Neural progenitor cell (in vitro differentiated cells): ENCODE data around the gene ITPK1. TPM values are rescaled to one million over a fixed set of nuclear protein-coding genes. Genes with fewer than 3 reads are reported as not detected.

Experiments used
- DNase-seq: peaks from one replicate; pipeline ENCODE4 v3.0.0-alpha.2; 2016; ENCODE audit warnings: low spot score
- H2AFZ ChIP-seq: fragments of 200-600 bp; sonication (generic); replicated peaks from 2 replicates; pipeline ENCODE4 v1.6.1; 2016; ENCODE audit warnings: antibody characterized with exemption
- H3F3A ChIP-seq: fragments of 200-600 bp; sonication (generic); 2 replicates; pipeline ENCODE4 v1.6.1; 2016; ENCODE audit warnings: antibody characterized with exemption, low read depth
- H3K27ac ChIP-seq: fragments of 200-600 bp; sonication (generic); 2 replicates; pipeline ENCODE4 v1.5.1; 2016; ENCODE audit warnings: mild to moderate bottlenecking
- H3K27me3 ChIP-seq: fragments of 200-600 bp; sonication (generic); 2 replicates; pipeline ENCODE4 v1.6.1; 2016; ENCODE audit warnings: mild to moderate bottlenecking, moderate library complexity
- H3K36me3 ChIP-seq: fragments of 200-600 bp; sonication (generic); 2 replicates; pipeline ENCODE4 v1.5.1; 2016
- H3K4me1 ChIP-seq: fragments of 200-600 bp; sonication (generic); 2 replicates; pipeline ENCODE4 v1.6.1; 2016; ENCODE audit warnings: mixed run types
- H3K4me2 ChIP-seq: fragments of 200-600 bp; sonication (generic); 2 replicates; pipeline ENCODE4 v1.6.1; 2016
- H3K4me3 ChIP-seq: fragments of 200-600 bp; sonication (generic); 2 replicates; pipeline ENCODE4 v1.5.1; 2016
- H3K79me2 ChIP-seq: fragments of 200-600 bp; sonication (generic); 2 replicates; pipeline ENCODE4 v1.6.1; 2016; ENCODE audit warnings: low read depth
- H3K9ac ChIP-seq: fragments of 200-600 bp; sonication (generic); 2 replicates; pipeline ENCODE4 v1.6.1; 2016
- H3K9me3 ChIP-seq: fragments of 200-600 bp; sonication (generic); 2 replicates; pipeline ENCODE4 v1.5.1; 2016; ENCODE audit warnings: low read depth
- H4K20me1 ChIP-seq: fragments of 200-600 bp; sonication (generic); 2 replicates; pipeline ENCODE4 v1.6.1; 2016; ENCODE audit warnings: low read depth
- H3K27ac Mint-ChIP-seq: 3 replicates; pipeline ENCODE4 v1.8.0; 2021; ENCODE audit warnings: mixed read lengths
- H3K27me3 Mint-ChIP-seq: 2 replicates; pipeline ENCODE4 v1.8.0; 2022; ENCODE audit warnings: low read depth, mild to moderate bottlenecking, inconsistent platforms, moderate library complexity, mixed read lengths; ENCODE audit not compliant: insufficient read depth
- H3K36me3 Mint-ChIP-seq: 3 replicates; pipeline ENCODE4 v1.8.0; 2021; ENCODE audit warnings: mixed read lengths
- H3K4me1 Mint-ChIP-seq: 3 replicates; pipeline ENCODE4 v1.8.0; 2021; ENCODE audit warnings: mixed read lengths
- H3K4me3 Mint-ChIP-seq: 3 replicates; pipeline ENCODE4 v1.8.0; 2021; ENCODE audit warnings: mild to moderate bottlenecking, moderate library complexity, mixed read lengths
- H3K9me3 Mint-ChIP-seq: 3 replicates; pipeline ENCODE4 v1.8.0; 2020; ENCODE audit warnings: mixed read lengths
- EZH2 ChIP-seq: fragments of 200-600 bp; sonication (generic); IDR thresholded peaks from 2 replicates; pipeline ENCODE4 v1.6.1; 2017; ENCODE audit warnings: antibody characterized with exemption, mild to moderate bottlenecking, moderate library complexity
- EZH2phosphoT487 ChIP-seq: fragments of 200-600 bp; sonication (generic); IDR thresholded peaks from 2 replicates; pipeline ENCODE4 v1.6.1; 2017; ENCODE audit warnings: antibody characterized with exemption
- total RNA-seq: library from RNA; depleted of rRNA; stranded (reverse); fragments of >200 nt; gene quantifications from 2 replicates; pipeline ENCODE4 v1.2.3, GENCODE V29; 2015; ENCODE audit warnings: low replicate concordance
- TF ChIP-seq, protein P1 (sequence below): fragments of 200-600 bp; sonication (generic); IDR thresholded peaks from 2 replicates; pipeline ENCODE4 v1.5.1; 2017; ENCODE audit warnings: antibody characterized with exemption, mild to moderate bottlenecking

The ITPK1 gene
- total RNA-seq, 1 donor from 2014 or later = 25.8 TPM

GRCh38 chr14:93042968-93043940 is 72.5 kb downstream of the ITPK1 start:
- H3K9me3 ChIP-seq = no peaks in the 10 kb centered on the region
- TF ChIP-seq EZH2 = no peak
- TF ChIP-seq EZH2phosphoT487 = no peak
- TF ChIP-seq, protein P1, sequence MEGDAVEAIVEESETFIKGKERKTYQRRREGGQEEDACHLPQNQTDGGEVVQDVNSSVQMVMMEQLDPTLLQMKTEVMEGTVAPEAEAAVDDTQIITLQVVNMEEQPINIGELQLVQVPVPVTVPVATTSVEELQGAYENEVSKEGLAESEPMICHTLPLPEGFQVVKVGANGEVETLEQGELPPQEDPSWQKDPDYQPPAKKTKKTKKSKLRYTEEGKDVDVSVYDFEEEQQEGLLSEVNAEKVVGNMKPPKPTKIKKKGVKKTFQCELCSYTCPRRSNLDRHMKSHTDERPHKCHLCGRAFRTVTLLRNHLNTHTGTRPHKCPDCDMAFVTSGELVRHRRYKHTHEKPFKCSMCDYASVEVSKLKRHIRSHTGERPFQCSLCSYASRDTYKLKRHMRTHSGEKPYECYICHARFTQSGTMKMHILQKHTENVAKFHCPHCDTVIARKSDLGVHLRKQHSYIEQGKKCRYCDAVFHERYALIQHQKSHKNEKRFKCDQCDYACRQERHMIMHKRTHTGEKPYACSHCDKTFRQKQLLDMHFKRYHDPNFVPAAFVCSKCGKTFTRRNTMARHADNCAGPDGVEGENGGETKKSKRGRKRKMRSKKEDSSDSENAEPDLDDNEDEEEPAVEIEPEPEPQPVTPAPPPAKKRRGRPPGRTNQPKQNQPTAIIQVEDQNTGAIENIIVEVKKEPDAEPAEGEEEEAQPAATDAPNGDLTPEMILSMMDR = no peak
- no peaks in the 10 kb centered on the region for H3K36me3 ChIP-seq
- H3K9ac ChIP-seq = no peak overlapping the region
- no peak overlapping the region for H2AFZ ChIP-seq
- Mint-ChIP-seq H3K4me3 (no peak overlapping the region), H3K9me3 (peaks cover 3% of the 10 kb centered on the region), H3K27ac (no peak overlapping the region), H3K4me1 (peaks cover 61% of the 10 kb centered on the region), H3K27me3 (peaks cover 50% of the 10 kb centered on the region), H3K36me3 (no peaks in the 10 kb centered on the region)
- peaks cover 21% of the 10 kb centered on the region for H3F3A ChIP-seq
- H3K4me3 ChIP-seq = no peak overlapping the region
- no peak overlapping the region for H3K4me2 ChIP-seq
- H4K20me1 ChIP-seq = peaks cover 99% of the 10 kb centered on the region
- H3K79me2 ChIP-seq = peaks cover 14% of the 10 kb centered on the region
- no peak for DNase-seq
- peaks cover 31% of the 10 kb centered on the region for H3K27me3 ChIP-seq
- no peak overlapping the region for H3K27ac ChIP-seq
- peaks cover 43% of the 10 kb centered on the region for H3K4me1 ChIP-seq

DNA sequence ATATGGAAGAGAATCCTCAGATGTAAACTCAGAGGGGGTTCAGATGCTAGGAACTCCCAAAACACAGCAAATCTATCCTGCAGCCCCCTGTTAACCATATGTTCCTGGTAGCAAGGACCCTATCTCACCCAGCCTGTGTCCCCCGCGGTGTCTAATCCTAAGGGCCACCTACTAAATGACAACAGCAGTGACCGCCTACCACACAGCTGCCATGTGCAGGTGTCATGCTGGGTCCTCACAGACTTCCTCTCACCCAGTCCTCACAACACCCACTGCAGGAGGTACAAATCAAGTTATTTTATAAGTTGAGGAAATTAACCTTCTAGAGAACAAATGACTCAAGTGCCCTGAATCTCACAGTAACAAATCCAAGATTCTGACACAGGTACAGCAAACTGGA is 73.9 kb downstream of the ITPK1 start:
- H3K9me3 Mint-ChIP-seq = peaks cover 3% of the 10 kb centered on the region
- H3K27me3 Mint-ChIP-seq = peaks cover 55% of the 10 kb centered on the region
- peaks cover 69% of the 10 kb centered on the region for H3K4me1 Mint-ChIP-seq
- Histone ChIP-seq H3F3A (peaks cover 26% of the 10 kb centered on the region), H4K20me1 (peaks cover 99% of the 10 kb centered on the region), H2AFZ (no peak overlapping the region), H3K79me2 (peaks cover 14% of the 10 kb centered on the region), H3K27me3 (peaks cover 19% of the 10 kb centered on the region), H3K27ac (no peak overlapping the region), H3K4me3 (no peak overlapping the region), H3K4me1 (peaks cover 50% of the 10 kb centered on the region), H3K36me3 (no peaks in the 10 kb centered on the region), H3K4me2 (no peak overlapping the region), H3K9ac (no peak overlapping the region), H3K9me3 (no peaks in the 10 kb centered on the region)
- no peaks in the 10 kb centered on the region for H3K36me3 Mint-ChIP-seq
- DNase-seq = no peak
- TF ChIP-seq EZH2 (no peak), EZH2phosphoT487 (no peak)
- TF ChIP-seq, protein P1 = no peak
- no peak overlapping the region for H3K27ac Mint-ChIP-seq
- no peak overlapping the region for H3K4me3 Mint-ChIP-seq

DNA sequence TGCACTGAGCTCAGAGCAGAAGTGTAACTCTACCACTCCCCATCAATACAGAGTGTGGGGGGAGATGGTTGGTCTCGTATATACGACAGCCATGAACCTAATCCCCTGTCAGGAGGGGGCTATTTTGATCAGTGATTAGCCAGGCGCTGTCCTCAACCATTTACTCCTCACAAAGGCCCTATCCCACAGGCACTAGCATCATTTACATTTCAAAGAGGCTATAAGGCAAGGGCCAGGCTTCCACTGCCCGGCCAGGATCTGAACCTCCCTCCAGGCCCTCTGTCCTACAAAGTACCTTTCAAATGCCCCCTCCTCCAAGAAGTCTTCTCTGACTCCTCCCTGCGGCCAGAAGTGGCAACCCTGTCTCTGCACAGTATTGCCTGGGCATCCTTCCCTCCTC is 74.7 kb downstream of the ITPK1 start:
- Mint-ChIP-seq H3K4me1 (peaks cover 74% of the 10 kb centered on the region), H3K9me3 (no peaks in the 10 kb centered on the region), H3K27me3 (peaks cover 52% of the 10 kb centered on the region), H3K4me3 (no peak overlapping the region), H3K27ac (no peak overlapping the region), H3K36me3 (no peaks in the 10 kb centered on the region)
- Histone ChIP-seq H3K9ac (no peak overlapping the region), H3K4me3 (no peak overlapping the region), H3K36me3 (no peaks in the 10 kb centered on the region), H3K79me2 (peaks cover 14% of the 10 kb centered on the region), H3K27me3 (peaks cover 11% of the 10 kb centered on the region), H2AFZ (no peak overlapping the region), H3K4me1 (peaks cover 53% of the 10 kb centered on the region), H3K9me3 (no peaks in the 10 kb centered on the region), H3F3A (peaks cover 26% of the 10 kb centered on the region), H3K4me2 (peak overlapping the region; percentile 59), H4K20me1 (peaks cover 99% of the 10 kb centered on the region), H3K27ac (no peak overlapping the region)
- no peak for TF ChIP-seq EZH2
- TF ChIP-seq, protein P1 = no peak
- no peak for TF ChIP-seq EZH2phosphoT487
- DNase-seq = peak; percentile 72
